A673 (cell line): ENCODE measurements around the gene ZNF248. TPM values are rescaled to one million over a fixed set of nuclear protein-coding genes. Genes with fewer than 3 reads are reported as not detected.

ENCODE experiments used
- BruUV-seq: library from RNA; stranded (reverse); fragments of 400-500 nt; replicated peaks from 2 replicates; lab custom pipeline; 2021; lab: Mats Ljungman, UMichigan
- CTCF ChIA-PET: fragments of 300-600 bp; sonication (Branson Sonifier 250); formaldehyde crosslinking; loops from one replicate; lab custom pipeline; 2022; ENCODE audit warnings: antibody characterized with exemption; lab: Charles Lee
- POLR2A ChIA-PET: fragments of 300-600 bp; sonication (Branson Sonifier 250); formaldehyde crosslinking; loops from one replicate; lab custom pipeline; 2022; ENCODE audit warnings: antibody characterized with exemption; ENCODE audit not compliant: low non-redundant PET; lab: Charles Lee
- DNase-seq: peaks from one replicate; pipeline ENCODE4 v3.0.0-alpha.2; 2015; ENCODE audit warnings: low spot score
- H3K27ac ChIP-seq: fragments of 200-600 bp; sonication (generic); 2 replicates; pipeline ENCODE4 v1.5.1; 2016; ENCODE audit warnings: mixed run types, low read depth, mild to moderate bottlenecking, mixed read lengths, antibody characterized with exemption, low read length; ENCODE audit not compliant: poor library complexity, severe bottlenecking
- H3K27me3 ChIP-seq: fragments of 200-600 bp; sonication (generic); replicated peaks from 2 replicates; pipeline ENCODE4 v1.6.1; 2017; ENCODE audit warnings: mixed run types, low read depth, mild to moderate bottlenecking, mixed read lengths, antibody characterized with exemption, low read length; ENCODE audit not compliant: insufficient read depth, poor library complexity
- H3K36me3 ChIP-seq: fragments of 200-600 bp; sonication (generic); 2 replicates; pipeline ENCODE4 v1.6.1; 2016; ENCODE audit warnings: mixed run types, mild to moderate bottlenecking, mixed read lengths, antibody characterized with exemption, low read length; ENCODE audit not compliant: insufficient read depth, poor library complexity, severe bottlenecking
- H3K4me1 ChIP-seq: fragments of 200-600 bp; sonication (generic); 2 replicates; pipeline ENCODE4 v1.6.1; 2017; ENCODE audit warnings: mixed run types, mild to moderate bottlenecking, mixed read lengths, antibody characterized with exemption, low read length; ENCODE audit not compliant: insufficient read depth, poor library complexity, severe bottlenecking
- H3K4me3 ChIP-seq: fragments of 200-600 bp; sonication (generic); 2 replicates; pipeline ENCODE4 v1.5.1; 2016; ENCODE audit warnings: low read depth, mixed run types, mild to moderate bottlenecking, mixed read lengths, low read length; ENCODE audit not compliant: poor library complexity, severe bottlenecking
- H3K9me3 ChIP-seq: fragments of 200-600 bp; sonication (generic); 2 replicates; pipeline ENCODE4 v1.6.1; 2016; ENCODE audit warnings: mixed run types, low read depth, mild to moderate bottlenecking, mixed read lengths, antibody characterized with exemption, low read length; ENCODE audit not compliant: poor library complexity, severe bottlenecking
- EZH2 ChIP-seq: fragments of 200-600 bp; sonication (generic); IDR thresholded peaks from 2 replicates; pipeline ENCODE4 v1.6.1; 2017; ENCODE audit warnings: borderline replicate concordance, low read depth, mild to moderate bottlenecking, mixed read lengths, antibody characterized with exemption, low read length; ENCODE audit not compliant: poor library complexity, severe bottlenecking
- intact Hi-C: fragments of 100-400 bp; cut with micrococcal nuclease; formaldehyde crosslinking; loops from one replicate; pipeline ENCODE4 v1.10.0; 2022; ENCODE audit not compliant: unreplicated experiment
- total RNA-seq: library from RNA; stranded (reverse); gene quantifications from 2 replicates; pipeline ENCODE4 v1.2.3, GENCODE V29; 2021
- TF ChIP-seq, protein P1 (sequence below): fragments of 300-800, 200-600 bp; sonication (generic); conservative IDR thresholded peaks from 2 replicates; pipeline ENCODE4 v1.5.1; 2017; ENCODE audit warnings: low read depth, mild to moderate bottlenecking, antibody characterized with exemption, low read length, moderate library complexity, mixed read lengths

ZNF248 gene
- total RNA-seq, 1 experiment from 2014 or later, result 8.7 TPM

DNA sequence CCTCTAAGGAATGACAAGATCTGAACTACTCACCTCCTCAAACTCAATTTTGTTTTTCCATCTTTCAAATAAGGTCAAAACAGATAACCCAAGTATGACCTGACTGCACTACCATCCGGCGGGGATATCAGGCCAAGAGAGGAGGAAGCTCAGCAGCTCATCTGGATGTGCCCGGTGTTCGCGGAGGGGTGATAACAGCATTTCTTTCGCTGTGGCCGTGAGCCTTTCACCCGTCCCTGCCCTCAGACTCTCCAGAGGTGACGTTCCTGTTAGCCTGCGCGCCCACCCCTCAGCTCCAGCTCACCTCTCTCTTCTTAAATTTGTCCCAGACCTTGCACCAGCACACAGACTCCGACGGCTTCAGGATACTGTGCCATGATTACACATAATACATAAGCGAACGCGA is 526 bp downstream of the ZNF248 start:
- peaks cover 13% of the 10 kb centered on the region for H3K4me1 ChIP-seq
- H3K27ac ChIP-seq, result peak overlapping the region; percentile 98
- H3K9me3 ChIP-seq, result no peaks in the 10 kb centered on the region
- H3K36me3 ChIP-seq, result no peaks in the 10 kb centered on the region
- no peak for DNase-seq
- ChIA-PET POLR2A (no interaction called here), CTCF (no interaction called here)
- BruUV-seq, result no TSS peak
- H3K27me3 ChIP-seq, result no peaks in the 10 kb centered on the region
- H3K4me3 ChIP-seq, result peak overlapping the region; percentile 77
- intact Hi-C loops, result loop anchor here (5.0 kb wide), 2 partner anchors 120 to 155 kb away; partner anchors contain the start of genes ZNF25 and ZNF33A
- no peak for TF ChIP-seq EZH2

DNA sequence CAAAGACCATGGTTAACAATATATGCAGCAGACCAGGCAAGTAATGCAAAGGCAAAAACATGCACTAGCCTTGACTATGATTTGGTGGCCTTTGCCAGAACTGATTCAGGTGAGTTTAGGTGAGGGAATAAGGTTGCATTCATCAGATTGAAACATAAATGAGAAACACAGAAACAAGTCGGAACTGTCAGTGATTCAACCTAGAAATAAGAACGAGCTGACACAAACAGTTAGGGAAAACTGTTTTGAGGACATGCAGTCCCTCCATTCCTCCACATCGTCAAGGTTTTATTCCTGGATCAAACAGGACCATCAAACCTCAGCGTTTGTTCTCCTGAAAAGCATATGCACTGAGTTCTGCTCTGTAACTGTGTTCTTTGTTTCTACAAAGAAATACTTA is 1.8 kb downstream of the ZNF248 start:
- no TSS peak for BruUV-seq
- ChIA-PET POLR2A (no interaction called here), CTCF (no interaction called here)
- Histone ChIP-seq H3K4me3 (no peak overlapping the region), H3K36me3 (no peaks in the 10 kb centered on the region), H3K27ac (no peak overlapping the region), H3K4me1 (peaks cover 13% of the 10 kb centered on the region), H3K9me3 (no peaks in the 10 kb centered on the region), H3K27me3 (no peaks in the 10 kb centered on the region)
- DNase-seq, result no peak
- TF ChIP-seq, protein P1, sequence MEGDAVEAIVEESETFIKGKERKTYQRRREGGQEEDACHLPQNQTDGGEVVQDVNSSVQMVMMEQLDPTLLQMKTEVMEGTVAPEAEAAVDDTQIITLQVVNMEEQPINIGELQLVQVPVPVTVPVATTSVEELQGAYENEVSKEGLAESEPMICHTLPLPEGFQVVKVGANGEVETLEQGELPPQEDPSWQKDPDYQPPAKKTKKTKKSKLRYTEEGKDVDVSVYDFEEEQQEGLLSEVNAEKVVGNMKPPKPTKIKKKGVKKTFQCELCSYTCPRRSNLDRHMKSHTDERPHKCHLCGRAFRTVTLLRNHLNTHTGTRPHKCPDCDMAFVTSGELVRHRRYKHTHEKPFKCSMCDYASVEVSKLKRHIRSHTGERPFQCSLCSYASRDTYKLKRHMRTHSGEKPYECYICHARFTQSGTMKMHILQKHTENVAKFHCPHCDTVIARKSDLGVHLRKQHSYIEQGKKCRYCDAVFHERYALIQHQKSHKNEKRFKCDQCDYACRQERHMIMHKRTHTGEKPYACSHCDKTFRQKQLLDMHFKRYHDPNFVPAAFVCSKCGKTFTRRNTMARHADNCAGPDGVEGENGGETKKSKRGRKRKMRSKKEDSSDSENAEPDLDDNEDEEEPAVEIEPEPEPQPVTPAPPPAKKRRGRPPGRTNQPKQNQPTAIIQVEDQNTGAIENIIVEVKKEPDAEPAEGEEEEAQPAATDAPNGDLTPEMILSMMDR, result no peak
- TF ChIP-seq EZH2, result no peak
- intact Hi-C loops, result loop anchor here (5.0 kb wide), 2 partner anchors 122 to 157 kb away; partner anchors contain the start of genes ZNF25 and ZNF33A

DNA sequence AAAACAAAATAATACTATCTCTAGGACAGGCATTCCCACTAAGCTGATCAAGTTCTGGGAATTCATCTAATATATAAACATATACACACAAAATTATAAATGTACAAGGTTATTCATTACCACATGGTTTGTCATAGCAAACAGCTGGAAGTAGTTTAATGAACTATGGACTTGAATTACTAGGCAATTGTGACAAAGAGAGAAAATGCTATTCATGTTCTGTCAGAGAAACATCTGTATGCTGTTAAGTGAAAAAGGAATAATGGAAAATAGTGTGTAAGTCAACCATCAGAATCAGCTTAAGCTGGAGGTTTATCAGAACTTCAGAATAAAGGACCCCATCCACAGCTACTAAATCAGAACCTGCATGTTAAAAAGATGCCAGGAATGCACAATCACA is 2.8 kb downstream of the ZNF248 start:
- POLR2A ChIA-PET, result no interaction called here
- Histone ChIP-seq H3K4me3 (no peak overlapping the region), H3K27ac (no peak overlapping the region), H3K4me1 (peaks cover 13% of the 10 kb centered on the region), H3K9me3 (no peaks in the 10 kb centered on the region), H3K36me3 (no peaks in the 10 kb centered on the region), H3K27me3 (no peaks in the 10 kb centered on the region)
- TF ChIP-seq, protein P1, result no peak
- TF ChIP-seq EZH2, result no peak
- DNase-seq, result no peak
- CTCF ChIA-PET, result no interaction called here
- intact Hi-C loops, result loop anchor here (5.0 kb wide), 2 partner anchors 123 to 158 kb away; partner anchors contain the start of genes ZNF25 and ZNF33A
- no TSS peak for BruUV-seq

DNA sequence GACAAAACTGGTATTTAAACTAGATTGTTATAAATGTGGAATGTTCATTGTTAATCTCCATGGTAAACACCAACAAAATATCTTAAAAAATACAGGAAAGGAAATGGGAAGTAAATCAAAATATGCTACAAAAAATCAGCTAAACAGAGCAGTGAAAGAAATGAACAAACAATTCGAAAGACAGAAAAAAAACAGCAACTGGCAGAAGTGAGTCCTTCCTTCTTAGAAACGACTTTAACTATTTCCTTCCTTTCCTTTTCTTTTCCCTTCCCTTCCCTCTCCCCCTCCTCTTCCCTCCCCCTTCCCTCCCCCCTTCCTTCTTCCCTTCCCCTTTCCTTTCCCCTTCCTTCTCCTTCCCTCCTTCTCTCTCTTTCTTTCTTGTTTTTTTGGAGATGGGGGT is 12.8 kb downstream of the ZNF248 start:
- no peak for TF ChIP-seq EZH2
- TF ChIP-seq, protein P1, result no peak
- intact Hi-C loops, result no loop called here
- POLR2A ChIA-PET, result no interaction called here
- DNase-seq, result no peak
- no peaks in the 10 kb centered on the region for H3K36me3 ChIP-seq
- H3K9me3 ChIP-seq, result peaks cover 11% of the 10 kb centered on the region
- H3K4me3 ChIP-seq, result no peak overlapping the region
- H3K4me1 ChIP-seq, result no peaks in the 10 kb centered on the region
- BruUV-seq, result no TSS peak
- no peaks in the 10 kb centered on the region for H3K27me3 ChIP-seq
- no peak overlapping the region for H3K27ac ChIP-seq
- CTCF ChIA-PET, result no interaction called here
